HEK293 (cell line): Measurements from ENCODE around the gene CACNB3.

Experiments
- GLI4 ChIP-seq: fragments of 450-650 bp; formaldehyde crosslinking; IDR thresholded peaks from 2 replicates; pipeline ENCODE4 v1.5.1; 2016; ENCODE audit warnings: missing biosample characterization, missing genetic modification characterization
- HOXD13 ChIP-seq: sonication (generic); formaldehyde crosslinking; IDR thresholded peaks from 2 replicates; pipeline ENCODE4 v1.8.0; 2022; ENCODE audit warnings: missing genetic modification reagents, borderline replicate concordance
- KLF10 ChIP-seq: fragments of 450-650 bp; IDR thresholded peaks from 2 replicates; pipeline ENCODE4 v1.5.1; 2018; ENCODE audit warnings: missing biosample characterization, mild to moderate bottlenecking, missing genetic modification characterization
- KLF16 ChIP-seq: fragments of 450-650 bp; formaldehyde crosslinking; IDR thresholded peaks from 2 replicates; pipeline ENCODE4 v1.5.1; 2017; ENCODE audit warnings: missing biosample characterization, missing genetic modification characterization
- MZF1 ChIP-seq: fragments of 450-650 bp; formaldehyde crosslinking; IDR thresholded peaks from 2 replicates; pipeline ENCODE4 v1.5.1; 2017; ENCODE audit warnings: missing biosample characterization, missing genetic modification characterization, borderline replicate concordance
- PRDM1 ChIP-seq: fragments of 450-650 bp; formaldehyde crosslinking; IDR thresholded peaks from 2 replicates; pipeline ENCODE4; 2016; ENCODE audit warnings: missing biosample characterization, missing genetic modification characterization
- REPIN1 ChIP-seq: fragments of 450-650 bp; formaldehyde crosslinking; IDR thresholded peaks from 2 replicates; pipeline ENCODE4 v1.5.1; 2017; ENCODE audit warnings: missing biosample characterization, missing genetic modification characterization, low read depth
- SCRT1 ChIP-seq: fragments of 450-650 bp; formaldehyde crosslinking; IDR thresholded peaks from 2 replicates; pipeline ENCODE4 v1.5.1; 2016; ENCODE audit warnings: missing biosample characterization, missing genetic modification characterization, borderline replicate concordance
- YY1 ChIP-seq: fragments of 450-650 bp; formaldehyde crosslinking; IDR thresholded peaks from 2 replicates; pipeline ENCODE4 v1.5.1; 2018; ENCODE audit warnings: missing biosample characterization, missing genetic modification characterization
- ZBTB17 ChIP-seq: fragments of 450-650 bp; formaldehyde crosslinking; IDR thresholded peaks from 2 replicates; pipeline ENCODE4 v1.5.1; 2016; ENCODE audit warnings: missing biosample characterization, missing genetic modification characterization
- ZBTB20 ChIP-seq: fragments of 450-650 bp; formaldehyde crosslinking; IDR thresholded peaks from 2 replicates; pipeline ENCODE4 v1.5.1; 2016; ENCODE audit warnings: missing biosample characterization, missing genetic modification characterization
- ZFHX2 ChIP-seq: fragments of 450-650 bp; formaldehyde crosslinking; conservative IDR thresholded peaks from 2 replicates; pipeline ENCODE4 v1.5.1; 2016; ENCODE audit warnings: missing biosample characterization, missing genetic modification characterization
- ZIC2 ChIP-seq: fragments of 450-650 bp; formaldehyde crosslinking; IDR thresholded peaks from 2 replicates; pipeline ENCODE4 v1.5.1; 2016; ENCODE audit warnings: missing biosample characterization, missing genetic modification characterization
- ZNF10 ChIP-seq: fragments of 450-650 bp; formaldehyde crosslinking; IDR thresholded peaks from 2 replicates; pipeline ENCODE4 v1.5.1; 2017; ENCODE audit warnings: missing biosample characterization, missing genetic modification characterization
- ZNF112 ChIP-seq: fragments of 450-650 bp; formaldehyde crosslinking; IDR thresholded peaks from 2 replicates; pipeline ENCODE4 v1.5.0; 2017; ENCODE audit warnings: missing biosample characterization, missing genetic modification characterization
- ZNF133 ChIP-seq: fragments of 450-650 bp; formaldehyde crosslinking; IDR thresholded peaks from 2 replicates; pipeline ENCODE4 v1.5.1; 2016; ENCODE audit warnings: missing biosample characterization, missing genetic modification characterization
- ZNF19 ChIP-seq: fragments of 450-650 bp; formaldehyde crosslinking; IDR thresholded peaks from 2 replicates; pipeline ENCODE4; 2016; ENCODE audit warnings: missing biosample characterization, missing genetic modification characterization, low read depth
- ZNF366 ChIP-seq: fragments of 450-650 bp; formaldehyde crosslinking; conservative IDR thresholded peaks from 2 replicates; pipeline ENCODE4 v1.5.1; 2016; ENCODE audit warnings: missing biosample characterization, missing genetic modification characterization
- ZNF488 ChIP-seq: fragments of 450-650 bp; formaldehyde crosslinking; IDR thresholded peaks from 2 replicates; pipeline ENCODE4 v1.5.1; 2016; ENCODE audit warnings: missing biosample characterization, missing genetic modification characterization
- ZNF513 ChIP-seq: fragments of 450-650 bp; IDR thresholded peaks from 2 replicates; pipeline ENCODE4 v1.5.1; 2018; ENCODE audit warnings: missing biosample characterization, missing genetic modification characterization
- ZNF571 ChIP-seq: fragments of 450-650 bp; formaldehyde crosslinking; IDR thresholded peaks from 2 replicates; pipeline ENCODE4 v1.5.0; 2017; ENCODE audit warnings: missing biosample characterization, missing genetic modification characterization
- ZNF600 ChIP-seq: fragments of 450-650 bp; formaldehyde crosslinking; IDR thresholded peaks from 2 replicates; pipeline ENCODE4 v1.5.1; 2016; ENCODE audit warnings: missing biosample characterization, missing genetic modification characterization
- ZNF610 ChIP-seq: fragments of 450-650 bp; formaldehyde crosslinking; IDR thresholded peaks from 2 replicates; pipeline ENCODE4 v1.5.1; 2016; ENCODE audit warnings: missing biosample characterization, missing genetic modification characterization, borderline replicate concordance
- ZNF664 ChIP-seq: fragments of 450-650 bp; formaldehyde crosslinking; IDR thresholded peaks from 2 replicates; pipeline ENCODE4 v1.5.1; 2016; ENCODE audit warnings: missing biosample characterization, missing genetic modification characterization
- ZNF707 ChIP-seq: fragments of 450-650 bp; formaldehyde crosslinking; IDR thresholded peaks from 2 replicates; pipeline ENCODE4 v1.5.1; 2016; ENCODE audit warnings: missing biosample characterization, missing genetic modification characterization
- ZNF777 ChIP-seq: fragments of 450-650 bp; formaldehyde crosslinking; IDR thresholded peaks from 2 replicates; pipeline ENCODE4 v1.5.1; 2017; ENCODE audit warnings: missing biosample characterization, missing genetic modification characterization, borderline replicate concordance
- ZNF785 ChIP-seq: fragments of 450-650 bp; formaldehyde crosslinking; IDR thresholded peaks from 2 replicates; pipeline ENCODE4 v1.5.1; 2016; ENCODE audit warnings: missing biosample characterization, missing genetic modification characterization
- ZSCAN16 ChIP-seq: fragments of 450-650 bp; formaldehyde crosslinking; IDR thresholded peaks from 2 replicates; pipeline ENCODE4 v1.5.1; 2016; ENCODE audit warnings: missing biosample characterization, missing genetic modification characterization
- ZSCAN30 ChIP-seq: fragments of 450-650 bp; IDR thresholded peaks from 2 replicates; pipeline ENCODE4 v1.5.1; 2018; ENCODE audit warnings: missing biosample characterization, mild to moderate bottlenecking, missing genetic modification characterization, moderate library complexity
- ZXDB ChIP-seq: fragments of 450-650 bp; formaldehyde crosslinking; IDR thresholded peaks from 2 replicates; pipeline ENCODE4 v1.5.1; 2016; ENCODE audit warnings: missing biosample characterization, missing genetic modification characterization
- TF ChIP-seq, protein P1 (sequence below): fragments of 450-650 bp; IDR thresholded peaks from 2 replicates; pipeline ENCODE4 v1.5.1; 2018; ENCODE audit warnings: missing biosample characterization, mild to moderate bottlenecking, missing genetic modification characterization
- TF ChIP-seq, protein P2 (sequence below): fragments of 450-650 bp; formaldehyde crosslinking; IDR thresholded peaks from 2 replicates; pipeline ENCODE4 v1.5.1; 2016; ENCODE audit warnings: missing biosample characterization, missing genetic modification characterization
- TF ChIP-seq, protein P3 (sequence below): fragments of 450-650 bp; formaldehyde crosslinking; IDR thresholded peaks from 2 replicates; pipeline ENCODE4 v1.5.1; 2017; ENCODE audit warnings: missing biosample characterization, missing genetic modification characterization

The CACNB3 gene

GRCh38 chr12:48852734-48853688 lies 34.7 kb downstream of the CACNB3 start (continued):
- no peak for TF ChIP-seq ZNF707 (tag by site-specific recombination)
- TF ChIP-seq REPIN1 (tag by site-specific recombination): 0 out of 2 replicates have a peak, but pooled peaks have one; percentile 76
- TF ChIP-seq ZNF133 (tag by site-specific recombination): no peak
- no peak for TF ChIP-seq ZNF112 (tag by site-specific recombination)
- no peak for TF ChIP-seq ZNF571 (tag by site-specific recombination)
- TF ChIP-seq GLI4 (tag by site-specific recombination): no peak
- TF ChIP-seq ZNF777 (tag by site-specific recombination): no peak
- TF ChIP-seq, protein P1, sequence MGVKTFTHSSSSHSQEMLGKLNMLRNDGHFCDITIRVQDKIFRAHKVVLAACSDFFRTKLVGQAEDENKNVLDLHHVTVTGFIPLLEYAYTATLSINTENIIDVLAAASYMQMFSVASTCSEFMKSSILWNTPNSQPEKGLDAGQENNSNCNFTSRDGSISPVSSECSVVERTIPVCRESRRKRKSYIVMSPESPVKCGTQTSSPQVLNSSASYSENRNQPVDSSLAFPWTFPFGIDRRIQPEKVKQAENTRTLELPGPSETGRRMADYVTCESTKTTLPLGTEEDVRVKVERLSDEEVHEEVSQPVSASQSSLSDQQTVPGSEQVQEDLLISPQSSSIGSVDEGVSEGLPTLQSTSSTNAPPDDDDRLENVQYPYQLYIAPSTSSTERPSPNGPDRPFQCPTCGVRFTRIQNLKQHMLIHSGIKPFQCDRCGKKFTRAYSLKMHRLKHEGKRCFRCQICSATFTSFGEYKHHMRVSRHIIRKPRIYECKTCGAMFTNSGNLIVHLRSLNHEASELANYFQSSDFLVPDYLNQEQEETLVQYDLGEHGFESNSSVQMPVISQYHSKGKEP (tag by site-specific recombination): 0 out of 2 replicates have a peak, but pooled peaks have one; percentile 31
- 0 out of 2 replicates have a peak, but pooled peaks have one; percentile 21 for TF ChIP-seq ZNF600
- peak; percentile 71 for TF ChIP-seq ZBTB17 (tag by site-specific recombination)
- no peak for TF ChIP-seq ZNF610
- no peak for TF ChIP-seq ZSCAN16 (tag by site-specific recombination)
- no peak for TF ChIP-seq ZNF785 (tag by site-specific recombination)
- TF ChIP-seq KLF10 (tag by site-specific recombination): 0 out of 2 replicates have a peak, but pooled peaks have one; percentile 13
- TF ChIP-seq KLF16: no peak
- no peak for TF ChIP-seq ZFHX2
- TF ChIP-seq YY1 (tag by site-specific recombination): no peak
- TF ChIP-seq ZNF10: no peak
- TF ChIP-seq ZBTB20 (tag by site-specific recombination): no peak
- no peak for TF ChIP-seq MZF1 (tag by site-specific recombination)
- TF ChIP-seq ZIC2: no peak
- peak; percentile 95 for TF ChIP-seq ZNF664 (tag by site-specific recombination)
- TF ChIP-seq HOXD13: no peak
- peak; percentile 64 for TF ChIP-seq PRDM1 (tag by site-specific recombination)
- TF ChIP-seq ZNF488 (tag by site-specific recombination): no peak
- TF ChIP-seq ZNF366: 0 out of 2 replicates have a peak, but pooled peaks have one; percentile 31
- no peak for TF ChIP-seq ZNF513
- TF ChIP-seq, protein P2, sequence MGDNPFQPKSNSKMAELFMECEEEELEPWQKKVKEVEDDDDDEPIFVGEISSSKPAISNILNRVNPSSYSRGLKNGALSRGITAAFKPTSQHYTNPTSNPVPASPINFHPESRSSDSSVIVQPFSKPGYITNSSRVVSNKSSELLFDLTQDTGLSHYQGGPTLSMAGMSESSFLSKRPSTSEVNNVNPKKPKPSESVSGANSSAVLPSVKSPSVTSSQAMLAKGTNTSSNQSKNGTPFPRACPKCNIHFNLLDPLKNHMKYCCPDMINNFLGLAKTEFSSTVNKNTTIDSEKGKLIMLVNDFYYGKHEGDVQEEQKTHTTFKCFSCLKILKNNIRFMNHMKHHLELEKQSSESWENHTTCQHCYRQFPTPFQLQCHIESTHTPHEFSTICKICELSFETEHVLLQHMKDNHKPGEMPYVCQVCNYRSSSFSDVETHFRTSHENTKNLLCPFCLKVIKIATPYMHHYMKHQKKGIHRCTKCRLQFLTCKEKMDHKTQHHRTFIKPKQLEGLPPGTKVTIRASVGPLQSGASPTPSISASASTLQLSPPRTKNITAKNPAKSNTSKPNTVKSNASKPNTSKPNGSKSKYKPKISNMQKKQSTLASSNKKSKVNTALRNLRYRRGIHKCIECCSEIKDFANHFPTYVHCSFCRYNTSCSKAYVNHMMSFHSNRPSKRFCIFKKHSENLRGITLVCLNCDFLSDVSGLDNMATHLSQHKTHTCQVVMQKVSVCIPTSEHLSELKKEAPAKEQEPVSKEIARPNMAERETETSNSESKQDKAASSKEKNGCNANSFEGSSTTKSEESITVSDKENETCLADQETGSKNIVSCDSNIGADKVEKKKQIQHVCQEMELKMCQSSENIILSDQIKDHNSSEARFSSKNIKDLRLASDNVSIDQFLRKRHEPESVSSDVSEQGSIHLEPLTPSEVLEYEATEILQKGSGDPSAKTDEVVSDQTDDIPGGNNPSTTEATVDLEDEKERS (tag by site-specific recombination): no peak
- TF ChIP-seq, protein P3, sequence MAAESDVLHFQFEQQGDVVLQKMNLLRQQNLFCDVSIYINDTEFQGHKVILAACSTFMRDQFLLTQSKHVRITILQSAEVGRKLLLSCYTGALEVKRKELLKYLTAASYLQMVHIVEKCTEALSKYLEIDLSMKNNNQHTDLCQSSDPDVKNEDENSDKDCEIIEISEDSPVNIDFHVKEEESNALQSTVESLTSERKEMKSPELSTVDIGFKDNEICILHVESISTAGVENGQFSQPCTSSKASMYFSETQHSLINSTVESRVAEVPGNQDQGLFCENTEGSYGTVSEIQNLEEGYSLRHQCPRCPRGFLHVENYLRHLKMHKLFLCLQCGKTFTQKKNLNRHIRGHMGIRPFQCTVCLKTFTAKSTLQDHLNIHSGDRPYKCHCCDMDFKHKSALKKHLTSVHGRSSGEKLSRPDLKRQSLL (tag by site-specific recombination): no peak
- peak; percentile 43; the same call in 1 of the 2 replicates for TF ChIP-seq SCRT1 (tag by site-specific recombination)
- TF ChIP-seq ZSCAN30 (tag by site-specific recombination): peak; percentile 93; the same call in 1 of the 2 replicates
- TF ChIP-seq ZXDB (tag by site-specific recombination): no peak
- no peak for TF ChIP-seq ZNF19 (tag by site-specific recombination)
